Measurements from ENCODE around the gene SAMD1. TPM values are rescaled to one million over a fixed set of nuclear protein-coding genes. Genes with fewer than 3 reads are reported as not detected.
A peak's percentile ranks its signal among the peaks of the same experiment; 100 is the strongest.

The SAMD1 gene
- total RNA-seq, 1 donor from 2014 or later, result 9.4 TPM

DNA sequence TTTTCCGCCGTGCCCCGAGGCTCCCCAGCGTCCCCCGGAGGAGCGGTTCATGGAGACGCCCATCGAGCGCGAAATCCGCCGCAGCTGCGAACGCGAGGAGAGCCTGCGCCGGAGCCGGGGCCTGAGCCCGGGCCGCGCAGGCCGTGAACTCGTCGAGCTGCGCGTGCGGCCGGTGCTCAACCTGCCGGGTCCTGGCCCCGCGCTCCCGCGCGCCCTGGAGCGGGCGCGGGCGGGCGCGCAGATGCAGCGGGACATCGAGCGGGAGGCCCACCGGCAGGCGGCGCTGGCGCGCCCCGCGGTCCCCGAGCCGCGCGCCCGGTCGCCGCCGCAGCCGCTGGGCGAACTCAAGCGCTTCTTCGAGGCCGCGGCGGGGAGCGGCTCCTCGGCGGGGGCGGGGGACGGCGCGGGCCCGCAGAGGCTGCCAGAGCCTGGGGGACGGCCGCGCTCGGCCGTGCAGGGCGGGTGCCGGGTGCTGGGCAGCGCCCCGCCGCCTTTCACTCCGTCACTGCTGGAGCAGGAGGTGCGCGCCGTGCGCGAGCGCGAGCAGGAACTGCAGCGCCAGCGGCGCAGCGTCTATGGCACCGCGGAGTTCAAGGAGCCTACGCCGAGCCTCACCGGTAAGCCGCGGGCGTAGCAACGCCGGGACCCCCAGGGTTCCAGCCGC lies 17.2 kb downstream of the SAMD1 start:
- DNase-seq (ENCODE audit: low spot score in 2 of 2), result peak in 1 of 2 donors; percentile 83
- peaks cover 0 to 12% of the 10 kb centered on the region in 2 donors for H3K4me1 ChIP-seq
- peak overlapping the region; percentile 90 to 94 for H3K27ac ChIP-seq
- H3K4me3 ChIP-seq, result peak overlapping the region; percentile 62 to 73
- intact Hi-C loops (cut with DNase I), result loop anchor here (1.0 to 10.0 kb wide), 5 partner anchors 64 to 921 kb away; partner anchors contain the start of genes DCAF15, IER2 and STX10
- peak in 1 of 3 experiments; percentile 97 for TF ChIP-seq CTCF (IDR thresholded peaks at IDR 0.05)
- H3K36me3 ChIP-seq, result no peaks in the 10 kb centered on the region
- H3K27me3 ChIP-seq, result no peaks in the 10 kb centered on the region
- H3K9me3 ChIP-seq, result no peaks in the 10 kb centered on the region

- Histone ChIP-seq H3K4me3 (peak within 1 kb of the TSS; percentile 62 to 73), H3K36me3 (no peaks in the 10 kb centered on the region), H3K27me3 (no peaks in the 10 kb centered on the region), H3K4me1 (peaks cover 0 to 12% of the 10 kb centered on the region in 2 donors), H3K9me3 (no peaks in the 10 kb centered on the region), H3K27ac (peak within 1 kb of the TSS; percentile 90 to 94)
- intact Hi-C loops (cut with DNase I), result loop anchor here (1.0 to 10.0 kb wide), 6 partner anchors 65 to 920 kb away; partner anchors contain the start of genes DCAF15, IER2 and STX10
- no peak for DNase-seq (ENCODE audit: low spot score in 2 of 2)
- peak in 1 of 3 experiments; percentile 20 for TF ChIP-seq CTCF (IDR thresholded peaks at IDR 0.05)
Measured at GRCh38 chr19:14072535-14073260, 17.9 kb downstream of the SAMD1 start, which contains the start of gene MISP3. TSS of gene MISP3 (plus strand) at chr19:14072786. CDS start at chr19:14073310, 524 bp downstream.

- H3K27ac ChIP-seq, result no peak overlapping the region
- no peaks in the 10 kb centered on the region for H3K27me3 ChIP-seq
- H3K4me3 ChIP-seq, result no peak overlapping the region
- intact Hi-C loops (cut with DNase I), result loop anchor here (5.0 to 10.0 kb wide), 3 partner anchors 118 to 918 kb away; partner anchors contain the start of genes DCAF15, IER2 and STX10
- H3K36me3 ChIP-seq, result no peaks in the 10 kb centered on the region
- TF ChIP-seq CTCF (IDR thresholded peaks at IDR 0.05), result no peak
- H3K4me1 ChIP-seq, result peaks cover 0 to 8% of the 10 kb centered on the region in 2 donors
- DNase-seq (ENCODE audit: low spot score in 2 of 2), result no peak
- H3K9me3 ChIP-seq, result no peaks in the 10 kb centered on the region
Measured at GRCh38 chr19:14070268-14071050, 20.1 kb downstream of the SAMD1 start.

- intact Hi-C loops (cut with DNase I), result no loop called here
- H3K4me3 ChIP-seq, result no peak overlapping the region
Measured at GRCh38 chr19:14066134-14066533, 24.4 kb downstream of the SAMD1 start.

More at GRCh38 chr19:14066134-14066533, 24.4 kb downstream of the SAMD1 start:
- H3K27ac ChIP-seq, result no peak overlapping the region
- no peaks in the 10 kb centered on the region for H3K27me3 ChIP-seq
- H3K36me3 ChIP-seq, result no peaks in the 10 kb centered on the region
- DNase-seq (ENCODE audit: low spot score in 2 of 2), result no peak
- H3K9me3 ChIP-seq, result no peaks in the 10 kb centered on the region
- TF ChIP-seq CTCF (IDR thresholded peaks at IDR 0.05), result no peak
- H3K4me1 ChIP-seq, result no peaks in the 10 kb centered on the region
